ENCODE results near the gene IKBKE.

GRCh38 chr1:206500046-206500445, 29.8 kb downstream of the IKBKE start:
- TF ChIP-seq POLR2A (IDR thresholded peaks at IDR 0.05) (no peak), POLR2AphosphoS5 (IDR thresholded peaks at IDR 0.05) (no peak)

Data from transverse colon (tissue), 3 donors.